GM19025 (cell line): ENCODE measurements around the gene TFCP2L1.

Experiments
- ATAC-seq: cut with Tn5 transposase; IDR thresholded peaks from one replicate; pipeline ENCODE4 v1.9.1; 2021; ENCODE audit warnings: mild to moderate bottlenecking, low read depth, moderate library complexity; ENCODE audit not compliant: unreplicated experiment

The TFCP2L1 gene

GRCh38 chr2:121201796-121202195 is 83.2 kb downstream of the TFCP2L1 start:
- no peak for ATAC-seq

GRCh38 chr2:121200419-121201315 is 84.3 kb downstream of the TFCP2L1 start:
- no peak for ATAC-seq

- ATAC-seq = no peak
Observed at GRCh38 chr2:121200011-121200347, 85.0 kb downstream of the TFCP2L1 start.

- no peak for ATAC-seq
Observed at GRCh38 chr2:121199281-121200010, 85.6 kb downstream of the TFCP2L1 start.

GRCh38 chr2:121197369-121198091 is 87.5 kb downstream of the TFCP2L1 start:
- ATAC-seq = no peak

- no peak for ATAC-seq
Observed at GRCh38 chr2:121196849-121197155, 88.2 kb downstream of the TFCP2L1 start.

GRCh38 chr2:121196132-121196848 is 88.7 kb downstream of the TFCP2L1 start:
- ATAC-seq = no peak

GRCh38 chr2:121195036-121195435 is 90.0 kb downstream of the TFCP2L1 start:
- no peak for ATAC-seq

- no peak for ATAC-seq
Observed at GRCh38 chr2:121194626-121195025, 90.4 kb downstream of the TFCP2L1 start.

GRCh38 chr2:121193185-121193584 is 91.8 kb downstream of the TFCP2L1 start:
- ATAC-seq = no peak

GRCh38 chr2:121192576-121192975 is 92.4 kb downstream of the TFCP2L1 start:
- ATAC-seq = no peak

GRCh38 chr2:121191191-121192170 is 93.5 kb downstream of the TFCP2L1 start:
- ATAC-seq = no peak

- no peak for ATAC-seq
Observed at GRCh38 chr2:121189661-121190381, 95.2 kb downstream of the TFCP2L1 start.

GRCh38 chr2:121189011-121189410 is 96.0 kb downstream of the TFCP2L1 start:
- no peak for ATAC-seq

GRCh38 chr2:121187982-121188411 is 97.0 kb downstream of the TFCP2L1 start:
- no peak for ATAC-seq

- ATAC-seq = no peak
Observed at GRCh38 chr2:121187351-121187981, 97.5 kb downstream of the TFCP2L1 start.

GRCh38 chr2:121186261-121186660 is 98.7 kb downstream of the TFCP2L1 start:
- ATAC-seq = no peak

GRCh38 chr2:121185571-121186074 is 99.4 kb downstream of the TFCP2L1 start:
- ATAC-seq = no peak
